ENCODE data around the gene CARNS1.
A peak's percentile ranks its signal among the peaks of the same experiment; 100 is the strongest.

Gene CARNS1

DNA sequence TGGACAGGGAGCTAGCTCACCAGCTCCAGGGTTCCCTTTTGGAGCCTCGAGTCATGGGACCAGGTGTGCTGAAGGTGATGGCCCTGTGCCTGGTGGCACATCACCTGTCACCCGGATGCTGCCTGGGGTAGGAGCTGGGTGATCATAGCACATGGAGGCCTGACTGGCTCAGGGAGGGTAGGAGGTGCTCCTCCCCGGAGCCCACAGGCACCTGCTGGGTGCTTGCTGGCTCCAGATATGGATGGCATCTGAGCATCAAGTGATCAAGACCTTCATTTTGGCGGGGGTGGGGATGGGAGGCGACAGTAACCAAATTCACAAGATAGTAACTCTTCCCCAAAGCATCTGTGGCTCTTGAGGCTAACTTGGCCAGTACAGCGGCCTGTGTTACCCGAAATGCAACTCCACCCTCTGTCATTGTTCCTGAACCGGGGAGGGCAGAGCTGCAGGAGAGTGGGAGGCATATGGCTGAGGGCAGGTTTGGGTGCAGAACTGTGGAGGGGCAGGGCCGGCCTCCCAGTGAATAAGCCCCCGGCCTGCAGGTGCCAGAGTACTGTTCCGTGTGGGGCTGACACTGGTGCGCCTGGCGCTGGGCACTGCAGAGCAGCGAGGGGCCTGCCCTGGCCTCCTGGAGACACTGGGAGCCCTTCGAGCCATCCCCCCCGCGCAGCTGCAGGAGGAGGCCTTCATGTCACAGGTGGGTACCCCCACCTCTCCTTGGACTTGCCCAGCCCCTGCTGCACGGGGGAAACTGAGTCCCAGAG, 6.9 kb upstream of the CARNS1 start:
- H3K9ac ChIP-seq (ENCODE audit: low read depth, low read length, poor library complexity, severe bottlenecking): peak overlapping the region; percentile 99
- H3K4me3 ChIP-seq (ENCODE audit: low read length, poor library complexity, severe bottlenecking): peak overlapping the region; percentile 89
- peaks cover 26% of the 10 kb centered on the region for H3F3A ChIP-seq (ENCODE audit: low read depth)
- H3K9me3 ChIP-seq (ENCODE audit: insufficient read depth, low read depth, low read length): no peaks in the 10 kb centered on the region
- H2AFZ ChIP-seq (ENCODE audit: low read length): no peak overlapping the region
- peak overlapping the region; percentile 98 for H3K4me2 ChIP-seq (ENCODE audit: low read depth, low read length, poor library complexity, severe bottlenecking)
- TF ChIP-seq EZH2phosphoT487 (IDR thresholded peaks at IDR 0.05; ENCODE audit: borderline replicate concordance): no peak
- TF ChIP-seq, protein P1, sequence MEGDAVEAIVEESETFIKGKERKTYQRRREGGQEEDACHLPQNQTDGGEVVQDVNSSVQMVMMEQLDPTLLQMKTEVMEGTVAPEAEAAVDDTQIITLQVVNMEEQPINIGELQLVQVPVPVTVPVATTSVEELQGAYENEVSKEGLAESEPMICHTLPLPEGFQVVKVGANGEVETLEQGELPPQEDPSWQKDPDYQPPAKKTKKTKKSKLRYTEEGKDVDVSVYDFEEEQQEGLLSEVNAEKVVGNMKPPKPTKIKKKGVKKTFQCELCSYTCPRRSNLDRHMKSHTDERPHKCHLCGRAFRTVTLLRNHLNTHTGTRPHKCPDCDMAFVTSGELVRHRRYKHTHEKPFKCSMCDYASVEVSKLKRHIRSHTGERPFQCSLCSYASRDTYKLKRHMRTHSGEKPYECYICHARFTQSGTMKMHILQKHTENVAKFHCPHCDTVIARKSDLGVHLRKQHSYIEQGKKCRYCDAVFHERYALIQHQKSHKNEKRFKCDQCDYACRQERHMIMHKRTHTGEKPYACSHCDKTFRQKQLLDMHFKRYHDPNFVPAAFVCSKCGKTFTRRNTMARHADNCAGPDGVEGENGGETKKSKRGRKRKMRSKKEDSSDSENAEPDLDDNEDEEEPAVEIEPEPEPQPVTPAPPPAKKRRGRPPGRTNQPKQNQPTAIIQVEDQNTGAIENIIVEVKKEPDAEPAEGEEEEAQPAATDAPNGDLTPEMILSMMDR (conservative IDR thresholded peaks at IDR 0.05; ENCODE audit: low read length): no peak
- no peaks in the 10 kb centered on the region for H3K9me2 ChIP-seq (replicated peaks; ENCODE audit: low read depth, low read length)
- no peaks in the 10 kb centered on the region for H3K36me3 ChIP-seq (ENCODE audit: insufficient read depth, low read length)
- H3K27me3 ChIP-seq (ENCODE audit: insufficient read depth, low read length, poor library complexity, severe bottlenecking): no peaks in the 10 kb centered on the region
- H3K79me2 ChIP-seq (ENCODE audit: insufficient read depth, low read length): peaks cover 59% of the 10 kb centered on the region
- peaks cover 77% of the 10 kb centered on the region for H3K4me1 ChIP-seq (ENCODE audit: insufficient read depth, low read length, poor library complexity, severe bottlenecking)
- peaks cover 7% of the 10 kb centered on the region for H4K20me1 ChIP-seq (ENCODE audit: insufficient read depth, low read length, poor library complexity, severe bottlenecking)

- Histone ChIP-seq H4K20me1 (ENCODE audit: insufficient read depth, low read length, poor library complexity, severe bottlenecking) (peaks cover 7% of the 10 kb centered on the region), H3K4me3 (ENCODE audit: low read length, poor library complexity, severe bottlenecking) (peak overlapping the region; percentile 89), H3K9me2 (replicated peaks; ENCODE audit: low read depth, low read length) (no peaks in the 10 kb centered on the region), H3K4me2 (ENCODE audit: low read depth, low read length, poor library complexity, severe bottlenecking) (peak overlapping the region; percentile 98), H3K79me2 (ENCODE audit: insufficient read depth, low read length) (peaks cover 52% of the 10 kb centered on the region), H3K9me3 (ENCODE audit: insufficient read depth, low read depth, low read length) (no peaks in the 10 kb centered on the region), H3K27me3 (ENCODE audit: insufficient read depth, low read length, poor library complexity, severe bottlenecking) (no peaks in the 10 kb centered on the region), H3K36me3 (ENCODE audit: insufficient read depth, low read length) (no peaks in the 10 kb centered on the region), H3K4me1 (ENCODE audit: insufficient read depth, low read length, poor library complexity, severe bottlenecking) (peaks cover 77% of the 10 kb centered on the region), H3F3A (ENCODE audit: low read depth) (peaks cover 26% of the 10 kb centered on the region), H3K9ac (ENCODE audit: low read depth, low read length, poor library complexity, severe bottlenecking) (peak overlapping the region; percentile 99), H2AFZ (ENCODE audit: low read length) (no peak overlapping the region)
- no peak for TF ChIP-seq EZH2phosphoT487 (IDR thresholded peaks at IDR 0.05; ENCODE audit: borderline replicate concordance)
- TF ChIP-seq, protein P1 (conservative IDR thresholded peaks at IDR 0.05; ENCODE audit: low read length): no peak
Measured at GRCh38 chr11:67409261-67409666, 6.2 kb upstream of the CARNS1 start.

GRCh38 chr11:67409781-67410368, 5.6 kb upstream of the CARNS1 start:
- Histone ChIP-seq H3K4me3 (ENCODE audit: low read length, poor library complexity, severe bottlenecking) (peak overlapping the region; percentile 89), H3F3A (ENCODE audit: low read depth) (peaks cover 26% of the 10 kb centered on the region), H3K79me2 (ENCODE audit: insufficient read depth, low read length) (peaks cover 46% of the 10 kb centered on the region), H3K4me1 (ENCODE audit: insufficient read depth, low read length, poor library complexity, severe bottlenecking) (peaks cover 72% of the 10 kb centered on the region), H3K27me3 (ENCODE audit: insufficient read depth, low read length, poor library complexity, severe bottlenecking) (no peaks in the 10 kb centered on the region), H3K9ac (ENCODE audit: low read depth, low read length, poor library complexity, severe bottlenecking) (peak overlapping the region; percentile 99), H4K20me1 (ENCODE audit: insufficient read depth, low read length, poor library complexity, severe bottlenecking) (peaks cover 3% of the 10 kb centered on the region), H3K36me3 (ENCODE audit: insufficient read depth, low read length) (no peaks in the 10 kb centered on the region), H3K9me2 (replicated peaks; ENCODE audit: low read depth, low read length) (no peaks in the 10 kb centered on the region), H2AFZ (ENCODE audit: low read length) (no peak overlapping the region), H3K4me2 (ENCODE audit: low read depth, low read length, poor library complexity, severe bottlenecking) (peak overlapping the region; percentile 98), H3K9me3 (ENCODE audit: insufficient read depth, low read depth, low read length) (no peaks in the 10 kb centered on the region)
- no peak for TF ChIP-seq EZH2phosphoT487 (IDR thresholded peaks at IDR 0.05; ENCODE audit: borderline replicate concordance)
- TF ChIP-seq, protein P1 (conservative IDR thresholded peaks at IDR 0.05; ENCODE audit: low read length): 0 out of 2 replicates have a peak, but pooled peaks have one; percentile 22

Data from Loucy (cell line).